ENCODE data around the gene KCNJ9. TPM values are rescaled to one million over a fixed set of nuclear protein-coding genes. Genes with fewer than 3 reads are reported as not detected.
"Not testable (repeated sequence)": the region's sequence is repeated elsewhere in the genome, so short reads cannot be mapped to it uniquely, and the experiment has no call there.

Gene KCNJ9
- total RNA-seq, 1 donor: not detected

DNA sequence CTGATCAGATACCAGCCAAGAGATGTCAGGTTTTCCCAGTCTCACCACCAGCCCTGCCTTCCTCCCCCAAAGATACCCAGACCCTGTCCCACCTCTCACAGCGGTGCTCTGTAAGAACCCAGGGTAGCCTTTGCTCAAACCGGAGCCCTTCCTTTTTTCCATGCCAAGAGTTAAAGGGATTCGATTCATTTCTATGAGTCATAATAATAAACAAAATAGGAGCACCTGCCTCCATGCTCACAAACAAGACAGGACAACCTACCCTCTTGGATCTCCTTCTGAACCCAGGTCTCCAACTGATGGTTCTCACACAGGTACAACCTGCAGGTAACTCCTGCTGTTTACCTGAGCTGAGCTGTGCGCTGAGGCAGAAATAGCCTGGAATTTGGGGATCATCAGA, 28.3 kb downstream of the KCNJ9 start:
- DNase-seq (ENCODE audit: low read depth): no peak
- H3K4me3 ChIP-seq (ENCODE audit: low read depth, low read length): no peak overlapping the region
- TF ChIP-seq, protein P1, sequence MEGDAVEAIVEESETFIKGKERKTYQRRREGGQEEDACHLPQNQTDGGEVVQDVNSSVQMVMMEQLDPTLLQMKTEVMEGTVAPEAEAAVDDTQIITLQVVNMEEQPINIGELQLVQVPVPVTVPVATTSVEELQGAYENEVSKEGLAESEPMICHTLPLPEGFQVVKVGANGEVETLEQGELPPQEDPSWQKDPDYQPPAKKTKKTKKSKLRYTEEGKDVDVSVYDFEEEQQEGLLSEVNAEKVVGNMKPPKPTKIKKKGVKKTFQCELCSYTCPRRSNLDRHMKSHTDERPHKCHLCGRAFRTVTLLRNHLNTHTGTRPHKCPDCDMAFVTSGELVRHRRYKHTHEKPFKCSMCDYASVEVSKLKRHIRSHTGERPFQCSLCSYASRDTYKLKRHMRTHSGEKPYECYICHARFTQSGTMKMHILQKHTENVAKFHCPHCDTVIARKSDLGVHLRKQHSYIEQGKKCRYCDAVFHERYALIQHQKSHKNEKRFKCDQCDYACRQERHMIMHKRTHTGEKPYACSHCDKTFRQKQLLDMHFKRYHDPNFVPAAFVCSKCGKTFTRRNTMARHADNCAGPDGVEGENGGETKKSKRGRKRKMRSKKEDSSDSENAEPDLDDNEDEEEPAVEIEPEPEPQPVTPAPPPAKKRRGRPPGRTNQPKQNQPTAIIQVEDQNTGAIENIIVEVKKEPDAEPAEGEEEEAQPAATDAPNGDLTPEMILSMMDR (IDR thresholded peaks at IDR 0.05; ENCODE audit: insufficient read depth, low read depth, low read length): no peak

DNA sequence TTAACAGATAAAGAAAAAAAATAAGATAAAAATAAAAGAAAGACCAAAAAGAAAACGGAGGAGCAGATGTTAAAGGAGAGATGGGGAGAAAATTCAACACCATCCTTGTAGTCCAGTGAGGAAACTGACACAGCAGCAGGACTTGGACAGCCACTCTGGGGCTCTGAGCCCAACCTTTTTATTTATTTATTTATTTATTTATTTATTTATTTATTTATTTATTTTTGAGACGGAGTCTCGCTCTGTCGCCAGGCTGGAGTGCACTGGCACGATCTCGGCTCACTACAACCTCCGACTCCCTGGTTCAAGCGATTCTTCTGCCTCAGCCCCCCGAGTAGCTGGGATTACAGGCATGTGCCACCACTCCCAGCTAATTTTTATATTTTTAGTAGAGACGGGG, 30.1 kb downstream of the KCNJ9 start:
- DNase-seq (ENCODE audit: low read depth): not testable (repeated sequence)

DNA sequence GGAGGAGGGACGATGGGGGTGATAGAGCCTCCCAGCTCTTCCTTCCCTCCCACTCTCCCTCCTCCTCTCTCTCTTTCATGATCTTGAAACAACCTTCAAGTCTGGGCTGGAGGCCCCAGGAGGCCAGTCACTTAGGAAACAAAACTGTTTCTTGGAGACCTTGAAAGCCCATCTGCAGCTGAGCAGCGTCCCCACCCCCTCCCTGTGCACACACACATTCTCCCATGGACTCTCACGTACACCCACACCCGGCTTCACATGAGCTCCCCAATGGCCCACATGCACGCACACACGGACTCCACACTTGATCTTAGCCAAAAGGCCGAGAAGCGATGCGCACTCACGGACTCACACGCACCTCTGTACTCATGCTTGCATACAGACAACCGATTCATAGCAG, 31.0 kb downstream of the KCNJ9 start:
- TF ChIP-seq, protein P1 (IDR thresholded peaks at IDR 0.05; ENCODE audit: insufficient read depth, low read depth, low read length): no peak
- DNase-seq (ENCODE audit: low read depth): no peak

More for the DNA sequence above, 30.1 kb downstream of the KCNJ9 start:
- not testable (repeated sequence) for H3K4me3 ChIP-seq (ENCODE audit: low read depth, low read length)

DNA sequence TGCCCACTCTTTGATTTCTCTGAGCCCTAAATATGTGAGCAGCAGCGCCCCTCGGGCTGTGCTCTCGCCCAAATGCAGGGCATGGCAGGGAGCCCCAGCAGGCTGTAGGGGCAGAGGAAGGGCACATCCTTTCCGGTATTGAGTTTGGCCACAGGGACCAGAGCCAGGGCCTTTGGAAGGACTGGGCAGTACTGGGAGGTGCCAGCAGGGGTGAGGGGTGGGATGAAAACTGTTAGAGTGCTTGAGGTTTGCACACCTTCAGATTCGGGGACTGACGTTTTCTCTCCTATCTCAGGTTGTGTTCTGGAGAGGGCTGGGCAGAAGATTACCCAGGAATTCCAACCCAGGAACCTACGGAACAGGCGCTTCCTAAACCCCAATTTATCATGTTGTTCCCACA, 32.1 kb downstream of the KCNJ9 start:
- TF ChIP-seq, protein P1 (IDR thresholded peaks at IDR 0.05; ENCODE audit: insufficient read depth, low read depth, low read length): no peak
- H3K4me3 ChIP-seq (ENCODE audit: low read depth, low read length): no peak overlapping the region
- DNase-seq (ENCODE audit: low read depth): no peak

More for the DNA sequence above, 31.0 kb downstream of the KCNJ9 start:
- no peak overlapping the region for H3K4me3 ChIP-seq (ENCODE audit: low read depth, low read length)

DNA sequence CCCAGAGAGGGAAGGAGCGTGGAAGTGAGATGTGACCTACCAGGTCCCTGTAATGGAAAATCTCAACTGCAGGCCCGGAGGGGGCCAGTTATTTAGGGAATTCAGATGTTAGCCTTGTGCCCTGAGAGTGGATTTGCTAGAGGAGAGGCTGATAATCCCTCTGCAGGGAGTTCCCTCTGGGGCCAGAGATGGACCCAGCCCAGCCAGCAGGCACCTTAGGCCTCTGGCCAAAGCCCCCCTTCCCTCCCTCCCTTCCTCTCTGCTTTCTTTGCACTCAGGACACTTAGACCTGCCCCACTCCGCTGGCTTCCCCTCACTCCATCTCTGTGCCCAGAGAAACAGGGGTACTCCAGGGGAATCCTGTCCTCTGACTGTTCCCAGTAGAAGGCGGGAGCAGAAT, 32.7 kb downstream of the KCNJ9 start:
- no peak overlapping the region for H3K4me3 ChIP-seq (ENCODE audit: low read depth, low read length)
- TF ChIP-seq, protein P1 (IDR thresholded peaks at IDR 0.05; ENCODE audit: insufficient read depth, low read depth, low read length): no peak
- no peak for DNase-seq (ENCODE audit: low read depth)

DNA sequence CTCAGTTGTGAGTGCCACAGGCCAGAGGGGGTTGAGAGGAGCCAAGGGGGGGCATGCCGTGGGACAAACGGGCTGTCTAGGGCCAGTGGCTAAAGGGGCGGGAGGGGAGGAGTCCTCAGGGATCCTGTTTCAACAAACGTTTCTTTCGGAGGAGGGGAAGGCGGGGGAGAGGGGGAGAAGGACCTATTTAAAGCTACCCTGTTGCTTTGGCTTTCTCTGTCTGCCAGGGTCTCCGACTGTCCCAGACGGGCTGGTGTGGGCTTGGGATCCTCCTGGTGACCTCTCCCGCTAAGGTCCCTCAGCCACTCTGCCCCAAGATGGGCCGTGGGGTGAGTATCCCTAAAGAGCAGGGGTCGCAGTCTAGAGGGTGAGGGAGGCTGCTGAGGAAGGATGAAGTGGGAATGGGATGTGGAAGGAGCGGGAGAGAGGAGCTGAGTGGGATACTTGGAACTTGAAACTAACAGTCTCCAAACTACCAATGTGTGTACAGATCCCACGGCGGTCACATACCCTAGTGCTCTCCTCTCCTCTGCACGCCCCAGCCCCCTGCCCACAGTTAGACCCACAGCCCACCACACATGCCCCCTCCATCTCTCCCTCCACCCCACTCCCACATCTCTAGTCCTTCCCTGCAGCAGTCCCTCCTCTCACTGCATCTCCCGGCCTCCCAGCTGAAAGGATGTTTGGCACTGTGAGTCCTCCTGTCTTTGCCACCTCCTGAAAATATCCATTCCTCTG, 34.4 kb downstream of the KCNJ9 start, which contains the start of gene ATP1A2:
Gene ATP1A2 (plus strand): TSS at position 215 of the 738 bp plus-strand sequence. CDS start 103 bp downstream, at position 318.
- no peak for DNase-seq (ENCODE audit: low read depth)
- TF ChIP-seq, protein P1 (IDR thresholded peaks at IDR 0.05; ENCODE audit: insufficient read depth, low read depth, low read length): no peak
- H3K4me3 ChIP-seq (ENCODE audit: low read depth, low read length): no peak within 1 kb of the TSS

DNA sequence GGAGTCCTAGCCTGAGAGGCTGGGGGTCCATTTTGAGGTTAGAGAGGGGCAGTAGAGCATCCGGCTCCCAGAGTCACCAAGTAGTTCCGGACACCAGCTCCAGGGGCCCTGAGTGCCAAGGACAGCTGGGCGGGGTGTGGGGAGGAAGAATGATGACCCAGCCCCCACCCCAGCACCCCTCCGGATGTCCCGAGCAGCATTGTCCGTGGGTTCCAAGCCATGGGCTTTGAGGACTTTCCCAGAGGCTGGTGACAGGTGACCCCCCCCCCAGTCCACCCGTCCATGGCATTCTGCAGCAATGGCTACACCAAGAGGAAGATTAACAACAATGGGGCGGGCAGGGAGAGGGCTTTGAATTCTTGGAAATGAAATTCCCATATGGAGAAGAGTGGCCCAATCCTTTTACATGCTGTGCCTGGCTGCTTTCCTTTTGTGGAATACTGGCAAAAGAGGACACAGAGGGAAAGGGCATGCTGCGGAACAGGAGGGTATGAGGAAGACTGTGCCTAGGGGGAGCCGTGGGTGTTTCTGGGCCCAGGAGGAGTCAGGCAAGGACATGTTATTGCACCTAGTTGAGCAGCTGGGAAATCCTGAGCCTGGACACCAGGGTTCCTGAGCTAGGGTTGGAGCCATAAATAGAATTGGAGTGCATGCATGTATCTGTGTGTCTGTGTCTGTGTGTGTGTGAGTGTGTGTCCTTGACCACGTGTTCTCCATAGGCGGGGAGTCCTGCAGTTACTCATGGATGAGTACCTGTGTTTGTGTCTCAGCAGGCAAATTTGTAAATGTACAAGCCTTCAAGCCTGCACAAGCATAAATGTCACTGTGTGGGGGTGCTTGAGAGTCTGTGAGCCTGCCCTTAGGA, 35.2 kb downstream of the KCNJ9 start:
- TF ChIP-seq, protein P1 (IDR thresholded peaks at IDR 0.05; ENCODE audit: insufficient read depth, low read depth, low read length): no peak
- DNase-seq (ENCODE audit: low read depth): no peak
- no peak overlapping the region for H3K4me3 ChIP-seq (ENCODE audit: low read depth, low read length)

All from fibroblast of villous mesenchyme (primary cell).